ENCODE results near the gene RNF151.
"Not testable (repeated sequence)": the region's sequence is repeated elsewhere in the genome, so short reads cannot be mapped to it uniquely, and the experiment has no call there.

RNF151 gene

DNA sequence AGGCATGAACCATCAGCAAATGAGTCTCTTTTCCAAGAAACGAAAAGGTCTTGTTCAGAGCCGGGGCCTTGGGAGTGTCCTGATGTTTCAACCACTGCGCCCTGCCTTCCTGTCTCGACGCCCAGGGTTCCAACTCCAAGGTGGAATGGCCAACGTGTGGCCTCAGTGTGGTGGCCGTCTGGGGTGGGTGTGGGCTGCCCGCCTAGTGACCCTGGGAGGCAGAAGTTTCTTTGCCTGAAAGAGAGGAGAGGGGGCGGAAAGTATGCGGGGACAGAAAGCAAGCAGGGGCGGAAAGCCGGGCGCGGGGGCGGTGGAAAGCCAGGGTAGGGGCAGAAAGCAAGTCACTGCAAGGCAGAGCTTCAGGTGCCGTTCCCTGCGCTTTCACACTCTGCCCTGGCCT, 27.7 kb upstream of the RNF151 start:
- DNase-seq (ENCODE audit: low read depth, low spot score): no peak

DNA sequence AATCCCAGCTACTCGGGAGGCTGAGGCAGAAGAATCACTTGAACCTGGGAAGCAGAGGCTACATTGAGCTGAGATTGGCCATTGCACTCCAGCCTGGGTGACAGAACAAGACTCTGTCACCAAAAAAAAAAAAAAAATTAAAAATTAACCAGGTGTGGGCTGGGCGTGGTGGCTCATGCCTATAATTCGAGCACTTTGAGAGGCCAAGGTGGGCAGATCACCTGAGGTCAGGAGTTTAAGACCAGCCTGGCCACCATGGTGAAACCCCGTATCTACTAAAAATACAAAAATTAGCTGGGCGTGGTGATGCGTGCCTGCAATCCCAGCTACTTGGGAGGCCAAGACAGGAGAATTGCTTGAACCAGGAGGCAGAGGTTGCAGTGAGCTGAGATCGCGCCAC, 26.8 kb upstream of the RNF151 start:
- not testable (repeated sequence) for DNase-seq (ENCODE audit: low read depth, low spot score)

DNA sequence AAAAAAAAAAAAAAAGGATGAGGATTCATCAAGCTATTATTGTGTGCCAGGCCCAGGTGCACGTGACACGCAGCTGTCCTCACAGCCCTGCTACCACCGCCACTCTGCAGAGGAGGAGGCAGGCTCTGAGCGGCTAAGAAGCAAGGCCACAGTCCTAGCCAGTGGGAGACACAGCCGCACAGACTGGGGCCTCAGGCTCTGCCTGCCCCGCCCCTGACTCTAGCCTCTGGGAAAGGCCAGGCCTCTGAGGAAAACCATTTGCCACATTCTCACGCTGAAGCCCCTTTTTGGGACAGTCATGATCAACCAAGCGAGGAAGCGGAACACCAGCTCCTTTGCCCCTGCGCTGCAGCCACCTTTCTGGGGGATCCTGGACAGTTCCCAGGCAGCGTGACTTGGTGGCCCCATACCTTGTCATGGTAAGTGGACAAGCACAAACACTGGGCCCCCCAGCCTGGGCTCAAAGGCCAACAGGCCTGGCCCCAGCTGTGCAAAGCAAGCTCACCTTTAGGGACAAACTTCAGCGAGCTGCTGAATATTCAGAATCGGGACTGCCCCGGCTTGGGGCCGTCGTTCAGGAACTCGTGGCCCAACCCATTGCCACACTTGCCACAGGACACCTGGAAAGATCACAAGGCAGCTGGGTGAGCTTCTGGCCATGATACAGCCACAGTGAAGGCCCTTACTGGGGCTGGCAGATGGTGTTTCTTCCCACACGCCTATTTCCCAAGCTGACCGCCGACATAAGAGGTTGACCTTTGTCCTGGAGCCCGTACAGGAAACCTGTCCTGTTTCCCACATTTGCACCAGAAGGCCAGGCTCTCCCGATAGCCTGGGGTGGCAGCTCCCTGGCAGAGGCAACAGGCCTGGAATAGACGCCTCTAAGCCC, 26.1 kb upstream of the RNF151 start:
- no peak for DNase-seq (ENCODE audit: low read depth, low spot score)

DNA sequence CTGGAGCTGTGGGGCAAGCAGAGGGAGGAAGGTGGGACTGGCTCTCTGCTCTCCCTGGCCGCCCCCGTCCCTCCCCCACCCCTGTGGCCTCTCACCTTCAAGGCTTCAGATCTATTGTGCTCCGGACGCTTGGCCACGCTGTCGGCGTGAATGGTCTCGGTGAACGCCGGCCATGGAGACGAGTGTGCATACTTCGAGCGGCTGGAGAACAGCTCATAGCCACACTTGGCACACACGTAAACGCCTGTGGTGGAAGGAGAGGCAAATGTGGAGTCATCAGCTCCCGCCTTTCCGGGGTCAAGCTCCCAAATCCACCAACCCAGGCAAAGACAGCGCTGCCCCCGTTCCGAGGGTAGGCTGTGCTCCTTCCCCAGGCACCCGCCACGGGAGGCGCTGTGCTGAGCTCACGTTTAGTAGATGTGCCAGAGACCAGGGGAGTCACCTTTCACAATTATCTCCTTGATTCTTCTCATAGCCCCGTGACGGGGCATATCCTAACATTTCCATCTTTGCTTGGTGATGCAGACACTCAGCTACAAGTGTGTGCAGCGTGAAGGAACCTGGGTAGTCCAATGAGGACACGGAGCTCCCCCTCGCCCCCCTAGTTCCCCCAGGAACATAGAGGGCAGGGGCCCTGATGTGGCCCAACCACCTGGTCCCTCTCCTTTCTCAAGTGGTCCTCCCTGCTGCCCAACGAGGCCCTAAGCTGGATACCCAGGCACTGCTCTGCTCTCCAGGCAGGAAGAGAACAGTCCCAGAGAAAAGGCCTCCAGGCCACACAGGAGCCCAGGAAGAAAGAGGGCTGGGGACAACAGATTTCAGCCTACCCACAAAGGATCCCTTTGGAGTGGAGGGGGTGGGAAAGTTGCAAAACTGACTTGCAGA, 25.3 kb upstream of the RNF151 start:
- no peak for DNase-seq (ENCODE audit: low read depth, low spot score)

DNA sequence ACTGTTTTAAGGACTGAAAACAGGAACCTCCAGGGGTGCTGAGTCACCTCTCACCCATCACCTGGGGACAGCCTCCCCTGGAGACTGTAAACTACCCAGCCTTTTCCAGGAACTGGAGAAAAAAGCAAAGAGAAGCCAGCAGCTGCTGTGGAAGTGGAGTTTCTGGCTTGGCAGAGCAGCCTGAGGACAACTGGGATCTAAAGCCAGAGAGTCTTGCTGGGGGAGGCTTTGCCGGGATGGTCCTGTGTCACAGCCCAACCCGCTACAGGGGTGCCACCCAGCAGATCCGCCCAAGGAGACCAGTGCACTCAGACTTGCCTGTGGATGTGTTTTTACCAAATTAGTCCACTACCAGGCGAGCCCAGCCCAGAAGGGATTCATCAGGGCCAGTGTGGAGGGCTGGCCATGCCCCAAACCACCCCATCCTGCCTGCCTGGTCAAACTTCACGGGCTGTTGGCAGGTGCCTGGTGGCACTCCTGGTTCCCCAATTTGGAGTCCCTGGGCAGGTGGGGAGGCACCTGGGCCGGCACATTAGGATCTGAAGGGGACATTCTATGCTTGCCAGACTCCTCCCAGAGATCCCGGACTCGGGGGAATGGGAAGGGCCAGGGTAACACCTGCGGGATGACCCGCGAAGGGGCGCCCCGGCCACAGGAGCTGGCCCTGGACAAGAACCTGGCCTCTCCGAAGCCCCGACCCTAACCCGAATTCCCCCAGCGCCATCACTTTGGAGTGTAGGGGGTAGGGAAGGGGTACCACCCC, 24.4 kb upstream of the RNF151 start:
- DNase-seq (ENCODE audit: low read depth, low spot score): no peak

DNA sequence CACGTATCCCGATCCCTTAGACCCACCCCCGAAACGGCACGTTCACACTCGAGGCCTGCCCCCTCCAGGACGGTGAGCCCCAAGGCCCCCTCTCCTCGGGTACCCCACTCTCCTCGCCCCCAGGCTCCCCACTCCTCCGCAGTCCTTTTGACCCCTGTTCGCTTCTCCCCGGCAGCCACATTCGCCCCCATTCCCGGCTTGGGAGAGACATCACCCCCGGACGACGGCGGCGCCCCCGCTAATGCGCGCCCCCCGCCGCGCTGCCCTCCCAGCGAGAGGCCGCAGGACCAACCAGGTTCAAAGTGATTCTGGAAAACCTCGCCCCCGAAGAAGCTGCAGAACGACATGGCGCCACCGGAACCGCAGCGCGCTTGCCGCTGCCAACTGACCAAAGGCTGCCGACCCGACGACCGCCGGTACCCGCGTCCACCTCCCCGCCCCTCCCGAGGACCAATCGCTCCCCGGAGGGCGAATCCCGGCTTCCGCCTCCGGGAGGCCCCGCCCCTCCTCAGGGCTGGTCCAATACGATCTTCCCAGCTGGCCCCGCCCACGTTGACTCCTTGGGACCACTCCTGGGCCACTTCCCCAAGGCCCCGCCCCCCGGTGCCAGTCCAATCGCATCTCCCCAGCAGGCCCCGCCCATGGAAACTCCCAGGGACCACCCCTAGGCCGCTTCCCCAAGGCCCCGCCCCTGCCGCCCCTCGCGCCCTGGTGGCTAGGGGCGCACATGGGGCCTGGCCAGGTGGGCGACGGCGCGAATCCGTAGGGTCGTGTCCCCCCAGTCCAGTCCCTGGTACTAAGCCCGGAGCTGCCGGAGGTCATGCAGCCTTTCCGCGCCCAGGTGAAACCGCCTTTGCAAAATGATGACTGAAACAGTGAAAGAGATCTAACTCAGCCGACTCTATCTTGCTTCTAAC, 23.6 kb upstream of the RNF151 start, which contains the start of gene MSRB1:
TSS of gene MSRB1 (minus strand) at position 390 of the 917 bp plus-strand sequence. CDS start at position 347, 43 bp downstream.
- peak; percentile 100 for DNase-seq (ENCODE audit: low read depth, low spot score)

DNA sequence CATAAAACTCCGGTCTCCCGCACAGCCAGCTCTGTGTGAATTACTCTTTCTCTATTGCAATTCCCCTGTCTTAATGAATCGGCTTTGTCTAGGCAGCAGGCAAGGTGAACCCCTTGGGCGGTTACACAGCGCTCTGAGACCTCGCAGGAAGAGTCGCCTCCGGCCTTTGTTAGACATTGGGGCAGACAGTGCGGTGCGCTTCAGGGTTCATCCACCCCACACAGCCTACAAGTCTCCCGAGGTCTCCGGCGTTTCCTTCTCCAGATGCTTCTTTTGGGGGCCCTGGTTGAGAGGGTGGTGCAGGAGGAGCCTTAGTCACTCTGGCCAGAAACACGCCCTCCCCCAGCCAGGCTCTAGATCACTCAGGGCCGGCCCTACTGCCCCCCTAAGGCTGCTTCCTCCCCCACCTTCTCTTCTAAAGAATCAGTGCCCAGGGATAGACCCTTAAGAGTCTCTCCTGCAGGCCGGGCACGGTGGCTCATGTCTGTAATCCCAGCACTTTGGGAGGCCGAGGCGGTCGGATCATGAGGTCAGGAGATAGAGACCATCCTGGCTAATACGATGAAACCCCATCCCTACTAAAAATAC, 21.9 kb upstream of the RNF151 start:
- DNase-seq (ENCODE audit: low read depth, low spot score): no peak

DNA sequence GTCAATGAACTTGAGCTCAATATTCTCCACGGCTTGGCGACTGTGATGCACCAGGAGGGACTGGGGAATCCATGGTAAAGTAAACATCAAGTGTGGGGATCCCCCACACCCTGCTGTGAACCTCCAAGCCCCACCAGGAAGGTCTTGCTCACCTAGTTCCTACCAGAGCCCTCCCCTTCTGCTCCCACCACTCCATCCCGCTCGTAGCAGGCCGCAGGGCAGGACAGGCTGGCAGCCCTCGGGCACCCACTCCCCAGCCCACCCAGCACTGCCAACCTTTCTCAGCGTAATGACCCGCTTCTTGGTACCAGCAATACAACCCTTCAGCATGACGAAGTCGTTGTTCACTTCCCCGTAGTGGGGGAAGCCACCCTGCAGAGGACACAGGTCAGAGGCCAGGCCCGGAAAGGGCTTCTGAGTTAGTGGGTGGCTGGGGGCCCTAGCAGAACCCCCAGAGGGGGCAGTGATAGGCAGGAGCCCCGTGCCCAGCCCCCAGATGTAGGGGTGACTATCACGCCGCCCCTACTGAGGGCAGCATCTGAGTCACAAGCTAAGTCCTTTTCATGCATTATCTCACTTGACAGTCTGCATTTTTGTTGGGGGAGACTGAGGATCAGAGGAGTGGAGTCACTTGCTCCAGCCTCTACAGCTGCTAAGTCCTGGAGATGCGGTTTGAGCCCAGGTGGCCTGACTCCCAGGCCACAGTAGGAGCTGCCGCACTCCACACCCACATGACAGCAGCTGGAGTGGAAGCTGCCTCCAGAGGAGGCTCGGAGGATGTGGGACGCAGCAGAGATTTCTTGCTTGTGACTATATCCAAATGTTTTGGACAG, 20.9 kb upstream of the RNF151 start:
- no peak for DNase-seq (ENCODE audit: low read depth, low spot score)

DNA sequence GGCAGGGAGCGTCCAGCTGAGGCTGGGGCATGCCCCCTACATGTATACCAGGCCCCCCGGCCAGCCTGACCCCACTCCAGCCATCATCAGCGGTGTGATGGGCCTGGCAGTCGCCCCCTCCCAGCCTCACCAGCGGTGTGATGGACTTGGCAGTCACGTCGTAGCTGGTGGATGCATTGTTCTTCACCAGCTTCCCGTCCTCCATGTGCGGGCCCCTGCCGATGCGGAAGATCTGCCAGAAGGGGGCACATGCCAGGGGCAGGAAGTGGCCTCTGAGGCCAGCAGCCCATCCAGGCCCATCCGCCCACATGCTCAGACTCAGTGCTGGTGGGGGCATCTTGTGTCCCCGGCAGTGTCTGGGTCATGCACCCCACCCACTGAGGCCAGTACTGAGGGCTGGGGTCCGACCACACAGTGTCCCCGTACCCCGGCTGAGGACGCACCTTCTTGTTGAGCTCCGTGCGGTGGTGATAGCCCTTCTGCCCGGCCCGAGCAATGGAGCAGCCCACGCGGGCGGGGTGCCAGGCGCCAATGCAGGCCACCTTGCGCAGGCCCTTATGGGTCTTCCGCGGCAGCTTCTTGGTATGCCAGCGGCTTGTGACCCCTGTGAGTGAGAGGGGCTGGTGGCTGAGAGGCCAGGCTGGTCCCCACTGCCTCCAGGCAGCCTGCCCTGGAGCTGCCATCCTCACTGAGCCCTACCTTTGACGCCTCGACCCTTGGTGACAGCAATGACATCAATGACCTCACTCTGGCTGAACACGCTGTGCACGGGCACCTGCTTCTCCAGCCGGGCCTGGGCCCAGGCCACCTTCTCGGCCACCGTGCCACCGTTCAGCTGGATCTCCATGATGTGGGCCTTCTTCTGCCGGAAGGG, 19.9 kb upstream of the RNF151 start:
- DNase-seq (ENCODE audit: low read depth, low spot score): no peak

DNA sequence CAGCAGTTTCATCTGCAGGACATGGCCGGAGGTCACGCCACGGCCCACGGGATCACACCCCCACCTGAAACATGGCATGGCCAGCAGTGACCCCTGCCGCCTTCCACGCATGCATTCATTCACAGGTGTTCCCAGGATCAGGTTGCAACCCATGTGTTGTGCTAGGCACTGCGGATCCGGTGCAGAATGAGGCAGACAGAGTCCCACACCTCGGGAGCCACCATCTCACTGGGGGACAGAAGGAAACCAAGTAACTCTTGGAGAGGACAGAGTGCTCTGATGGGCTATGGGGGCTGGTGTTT, 19.3 kb upstream of the RNF151 start:
- no peak for DNase-seq (ENCODE audit: low read depth, low spot score)

DNA sequence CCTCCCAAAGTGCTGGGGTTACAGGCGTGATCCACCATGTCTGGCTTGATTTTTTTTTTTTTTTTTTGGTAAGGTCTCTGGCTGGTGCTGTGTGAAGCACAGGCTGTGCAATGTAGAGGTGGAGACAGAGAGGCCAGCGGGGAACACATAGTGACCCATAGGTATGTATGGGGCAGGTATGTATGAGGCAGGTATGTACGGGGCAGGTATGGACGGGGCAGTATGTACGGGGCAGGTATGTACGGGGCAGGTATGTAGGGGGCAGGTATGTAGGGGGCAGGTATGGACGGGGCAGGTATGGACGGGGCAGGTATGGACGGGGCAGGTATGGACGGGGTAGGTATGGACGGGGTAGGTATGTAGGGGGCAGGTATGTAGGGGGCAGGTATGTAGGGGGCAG, 17.1 kb upstream of the RNF151 start:
- no peak for DNase-seq (ENCODE audit: low read depth, low spot score)

DNA sequence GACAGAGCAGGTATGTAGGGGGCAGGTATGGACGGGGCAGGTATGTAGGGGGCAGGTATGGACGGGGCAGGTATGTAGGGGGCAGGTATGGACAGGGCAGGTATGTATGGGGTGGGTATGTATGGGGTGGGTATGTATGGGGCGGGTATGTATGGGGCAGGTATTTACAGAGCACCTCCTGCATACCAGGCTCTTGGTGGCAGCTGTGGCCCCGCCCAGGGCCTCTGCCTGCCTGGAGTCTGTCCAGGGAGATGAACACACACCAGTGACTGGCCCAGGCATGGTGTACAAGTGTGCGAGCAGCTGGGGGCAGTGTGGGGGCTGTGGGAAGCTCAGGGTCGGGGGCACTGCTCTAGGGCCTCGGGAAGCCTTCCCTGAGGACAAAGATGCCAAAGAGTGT, 16.6 kb upstream of the RNF151 start:
- no peak for DNase-seq (ENCODE audit: low read depth, low spot score)

DNA sequence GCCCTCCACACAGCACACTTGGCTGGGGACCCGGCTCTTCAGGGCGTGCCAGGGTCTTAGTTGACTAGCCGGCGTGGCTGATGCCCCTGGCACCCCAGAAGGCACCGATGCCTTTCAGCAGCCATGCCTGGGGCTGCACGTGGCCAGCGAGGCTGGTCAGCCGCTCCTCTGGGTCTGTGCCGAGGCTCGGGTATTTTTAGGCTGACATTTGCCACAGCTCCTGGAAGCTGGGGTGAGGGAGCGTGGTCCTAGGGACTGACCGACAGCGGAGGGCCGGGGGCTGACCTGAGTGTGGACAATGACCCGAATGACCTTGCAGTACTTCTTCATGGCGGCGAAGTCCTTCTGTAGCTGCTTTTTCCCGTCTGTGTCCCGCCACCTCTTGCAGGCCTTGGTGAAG, 16.1 kb upstream of the RNF151 start:
- DNase-seq (ENCODE audit: low read depth, low spot score): no peak

DNA sequence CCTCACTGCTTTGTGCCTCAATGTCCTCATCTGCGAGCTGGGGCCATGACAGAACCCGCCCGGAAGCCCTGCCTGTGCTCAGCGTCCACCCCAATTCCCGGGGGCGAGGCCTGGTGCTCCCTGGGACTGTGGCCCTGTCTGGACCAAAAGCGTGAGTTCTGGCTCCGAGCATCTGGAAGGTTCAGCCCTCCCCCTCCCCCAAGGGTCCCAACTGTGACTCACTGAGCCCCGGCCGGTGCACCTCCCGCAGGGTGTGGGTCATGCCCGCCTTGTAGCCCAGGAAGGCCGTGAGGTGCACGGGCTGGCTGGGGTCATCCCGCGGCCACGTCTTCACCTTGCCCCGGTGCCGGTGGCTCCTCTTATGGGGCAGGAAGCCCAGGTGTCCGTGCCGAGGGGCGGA, 12.9 kb upstream of the RNF151 start:
- DNase-seq (ENCODE audit: low read depth, low spot score): no peak

DNA sequence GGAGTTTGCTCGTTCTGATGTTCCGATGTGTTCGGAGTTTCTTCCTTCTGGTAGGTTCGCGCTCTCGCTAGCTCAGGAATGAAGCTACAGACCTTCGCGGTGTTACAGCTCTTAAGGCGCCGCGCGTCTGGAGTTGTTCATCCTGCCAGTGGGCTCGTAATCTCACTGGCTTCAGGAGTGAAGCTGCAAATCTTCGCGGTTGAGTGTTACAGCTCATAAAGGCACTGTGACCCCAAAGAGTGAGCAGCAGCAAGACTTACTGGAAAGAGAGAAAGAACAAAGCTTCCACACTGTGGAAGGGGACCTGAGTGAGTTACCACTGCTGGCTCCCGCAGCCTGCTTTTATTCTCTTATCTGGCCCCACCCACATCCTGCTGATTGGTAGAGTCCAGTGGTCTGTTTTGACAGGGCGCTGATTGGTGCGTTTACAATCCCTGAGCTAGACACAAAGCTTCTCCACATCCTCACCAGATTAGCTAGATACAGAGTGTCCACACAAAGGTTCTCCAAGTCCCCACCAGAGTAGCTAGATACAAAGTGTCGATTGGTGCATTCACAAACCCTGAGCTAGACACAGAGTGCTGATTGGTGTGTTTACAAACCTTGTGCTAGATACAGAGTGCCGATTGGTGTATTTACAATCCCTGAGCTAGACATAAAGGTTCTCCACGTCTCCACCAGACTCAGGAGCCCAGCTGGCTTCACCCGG, 9.1 kb upstream of the RNF151 start:
- DNase-seq (ENCODE audit: low read depth, low spot score): not testable (repeated sequence)

DNA sequence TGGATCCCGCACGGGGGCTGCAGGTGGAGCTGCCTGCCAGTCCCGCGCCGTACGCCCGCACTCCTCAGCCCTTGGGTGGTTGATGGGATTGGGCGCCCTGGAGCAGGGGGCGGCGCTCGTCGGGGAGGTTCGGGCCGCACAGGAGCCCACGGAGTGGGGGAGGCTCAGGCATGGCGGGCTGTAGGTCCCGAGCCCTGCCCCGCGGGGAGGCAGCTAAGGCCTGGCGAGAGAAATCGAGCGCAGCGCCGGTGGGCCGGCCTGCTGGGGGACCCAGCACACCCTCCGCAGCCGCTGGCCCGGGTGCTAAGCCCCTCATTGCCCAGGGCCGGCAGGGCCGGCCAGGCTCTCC, 8.5 kb upstream of the RNF151 start:
- DNase-seq (ENCODE audit: low read depth, low spot score): not testable (repeated sequence)

DNA sequence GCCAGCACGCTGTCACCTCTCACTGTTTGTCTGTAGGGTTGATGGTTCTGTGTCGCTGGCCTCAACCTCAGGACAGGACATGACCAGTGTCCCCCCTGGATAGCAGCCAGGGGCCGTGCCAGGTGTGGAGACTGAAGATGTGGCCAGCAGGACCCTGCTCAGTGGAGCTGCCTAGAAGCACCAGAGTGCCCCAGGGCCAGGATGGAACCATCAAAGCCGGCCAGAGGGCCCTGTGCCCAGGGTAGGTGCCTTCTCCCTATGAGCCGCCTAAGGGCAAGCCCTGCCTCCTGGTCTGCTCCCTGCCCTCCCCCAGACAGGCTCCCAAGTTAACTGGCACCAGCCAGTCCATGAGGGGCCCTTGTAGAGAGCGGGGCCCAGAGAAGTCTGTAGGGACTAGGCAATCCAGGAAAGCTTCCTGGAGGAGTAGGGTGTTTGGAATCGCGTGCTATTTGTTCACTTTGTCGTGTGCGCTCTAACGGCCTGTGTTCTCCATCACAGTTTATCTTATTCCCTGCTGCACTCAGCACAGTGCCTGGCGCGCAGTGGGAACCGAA, 7.9 kb upstream of the RNF151 start:
- no peak for DNase-seq (ENCODE audit: low read depth, low spot score)

Measured in activated naive CD8-positive, alpha-beta T cell treated with anti-CD3 and anti-CD28 coated beads, Interleukin-2, amount 50 U/mL, for 16 hours (primary cell).